B cell (primary cell): ENCODE measurements around the gene IQCH.
"Not testable (repeated sequence)": the region's sequence is repeated elsewhere in the genome, so short reads cannot be mapped to it uniquely, and the experiment has no call there.

Source experiments
- CTCF ChIP-seq: fragments of 200-600 bp; IDR thresholded peaks from one replicate; pipeline ENCODE4 v1.8.0; 2022; ENCODE audit warnings: antibody characterized with exemption, mild to moderate bottlenecking
- EZH2 ChIP-seq: IDR thresholded peaks from 2 replicates; pipeline ENCODE4 v1.6.1; 2012; ENCODE audit warnings: borderline replicate concordance, low read depth, mild to moderate bottlenecking, moderate library complexity, low read length; ENCODE audit not compliant: insufficient read depth, poor library complexity, severe bottlenecking

GRCh38 chr15:67363712-67364111, 109.1 kb downstream of the IQCH start:
- not testable (repeated sequence) for TF ChIP-seq CTCF, EZH2
